SU-DHL-6 (cell line): ENCODE measurements around the gene KLHL25.

Experiments used
- H2AFZ ChIP-seq: fragments of 200-600 bp; sonication (generic); 2 replicates; pipeline ENCODE4 v1.6.1; 2014; ENCODE audit warnings: low read depth, mild to moderate bottlenecking, moderate library complexity, mixed read lengths, antibody characterized with exemption, low read length; ENCODE audit not compliant: severe bottlenecking
- H3F3A ChIP-seq: fragments of 200-600 bp; shearing (Covaris generic); 2 replicates; pipeline ENCODE4 v1.6.0; 2016; ENCODE audit warnings: antibody characterized with exemption, mild to moderate bottlenecking; ENCODE audit not compliant: insufficient read depth
- H3K27ac ChIP-seq: fragments of 200-600 bp; sonication (generic); 2 replicates; pipeline ENCODE4 v1.5.1; 2016; ENCODE audit warnings: low read depth, mild to moderate bottlenecking, low read length, moderate library complexity, mixed read lengths
- H3K27me3 ChIP-seq: fragments of 200-600 bp; sonication (generic), shearing (Covaris generic); 2 replicates; pipeline ENCODE4 v1.6.0; 2014; ENCODE audit warnings: mild to moderate bottlenecking, low read length
- H3K36me3 ChIP-seq: fragments of 200-600 bp; sonication (generic); 2 replicates; pipeline ENCODE4 v1.6.1; 2014; ENCODE audit warnings: mild to moderate bottlenecking, low read length, mixed read lengths
- H3K4me2 ChIP-seq: fragments of 300-600, 200-600 bp; shearing (Covaris generic), sonication (generic); 2 replicates; pipeline ENCODE4 v1.6.0; 2014; ENCODE audit warnings: low read length, low read depth, mild to moderate bottlenecking; ENCODE audit not compliant: poor library complexity, severe bottlenecking
- H3K4me3 ChIP-seq: fragments of 200-600 bp; sonication (generic); 2 replicates; pipeline ENCODE4 v1.5.1; 2014; ENCODE audit warnings: antibody characterized with exemption, low read length, mild to moderate bottlenecking, mixed read lengths; ENCODE audit not compliant: insufficient read depth, poor library complexity, severe bottlenecking
- H3K79me2 ChIP-seq: fragments of 200-600 bp; sonication (generic); 2 replicates; pipeline ENCODE4 v1.6.1; 2014; ENCODE audit warnings: mild to moderate bottlenecking, low read length, moderate library complexity; ENCODE audit not compliant: insufficient read depth
- H3K9ac ChIP-seq: fragments of 200-600 bp; sonication (generic); 2 replicates; pipeline ENCODE4 v1.7.0; 2014; ENCODE audit warnings: mild to moderate bottlenecking, low read length
- H3K9me2 ChIP-seq: fragments of 200-600 bp; sonication (generic); replicated peaks from 2 replicates; pipeline ENCODE4 v1.6.1; 2014; ENCODE audit warnings: low read length; ENCODE audit not compliant: insufficient read depth
- H3K9me3 ChIP-seq: fragments of 200-600 bp; sonication (generic); 2 replicates; pipeline ENCODE4 v1.6.1; 2014; ENCODE audit warnings: low read length, mixed read lengths; ENCODE audit not compliant: insufficient read depth
- H4K20me1 ChIP-seq: fragments of 200-600 bp; sonication (generic); 2 replicates; pipeline ENCODE4 v1.6.1; 2014; ENCODE audit warnings: low read depth, mild to moderate bottlenecking, antibody characterized with exemption, low read length, moderate library complexity, mixed read lengths
- EZH2phosphoT487 ChIP-seq: fragments of 200-600 bp; sonication (generic), shearing (Covaris generic); conservative IDR thresholded peaks from 2 replicates; pipeline ENCODE4 v1.6.1; 2018; ENCODE audit warnings: mild to moderate bottlenecking, antibody characterized with exemption, low read length, moderate library complexity, mixed read lengths
- TF ChIP-seq, protein P1 (sequence below): fragments of 200-600 bp; sonication (generic); IDR thresholded peaks from one replicate; pipeline ENCODE4 v1.5.1; 2017; ENCODE audit warnings: antibody characterized with exemption, mild to moderate bottlenecking, low read length, moderate library complexity; ENCODE audit not compliant: insufficient read depth, poor library complexity, severe bottlenecking

The KLHL25 gene

DNA sequence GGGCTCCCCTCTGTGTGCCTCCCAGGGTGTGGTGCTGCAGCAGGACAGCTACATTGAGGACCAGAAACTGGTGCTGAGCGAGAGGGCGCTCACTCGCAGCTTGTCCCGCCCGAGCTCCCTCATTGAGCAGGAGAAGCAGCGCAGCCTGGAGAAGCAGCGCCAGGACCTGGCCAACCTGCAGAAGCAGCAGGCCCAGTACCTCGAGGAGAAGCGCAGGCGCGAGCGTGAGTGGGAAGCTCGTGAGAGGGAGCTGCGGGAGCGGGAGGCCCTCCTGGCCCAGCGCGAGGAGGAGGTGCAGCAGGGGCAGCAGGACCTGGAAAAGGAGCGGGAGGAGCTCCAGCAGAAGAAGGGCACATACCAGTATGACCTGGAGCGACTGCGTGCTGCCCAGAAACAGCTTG lies 53.7 kb downstream of the KLHL25 start:
- no peak overlapping the region for H3K9ac ChIP-seq
- peaks cover 10% of the 10 kb centered on the region; the same call in 1 of the 2 replicates for H3F3A ChIP-seq
- H3K9me3 ChIP-seq = no peaks in the 10 kb centered on the region
- no peak overlapping the region for H2AFZ ChIP-seq
- no peaks in the 10 kb centered on the region for H3K9me2 ChIP-seq
- TF ChIP-seq, protein P1, sequence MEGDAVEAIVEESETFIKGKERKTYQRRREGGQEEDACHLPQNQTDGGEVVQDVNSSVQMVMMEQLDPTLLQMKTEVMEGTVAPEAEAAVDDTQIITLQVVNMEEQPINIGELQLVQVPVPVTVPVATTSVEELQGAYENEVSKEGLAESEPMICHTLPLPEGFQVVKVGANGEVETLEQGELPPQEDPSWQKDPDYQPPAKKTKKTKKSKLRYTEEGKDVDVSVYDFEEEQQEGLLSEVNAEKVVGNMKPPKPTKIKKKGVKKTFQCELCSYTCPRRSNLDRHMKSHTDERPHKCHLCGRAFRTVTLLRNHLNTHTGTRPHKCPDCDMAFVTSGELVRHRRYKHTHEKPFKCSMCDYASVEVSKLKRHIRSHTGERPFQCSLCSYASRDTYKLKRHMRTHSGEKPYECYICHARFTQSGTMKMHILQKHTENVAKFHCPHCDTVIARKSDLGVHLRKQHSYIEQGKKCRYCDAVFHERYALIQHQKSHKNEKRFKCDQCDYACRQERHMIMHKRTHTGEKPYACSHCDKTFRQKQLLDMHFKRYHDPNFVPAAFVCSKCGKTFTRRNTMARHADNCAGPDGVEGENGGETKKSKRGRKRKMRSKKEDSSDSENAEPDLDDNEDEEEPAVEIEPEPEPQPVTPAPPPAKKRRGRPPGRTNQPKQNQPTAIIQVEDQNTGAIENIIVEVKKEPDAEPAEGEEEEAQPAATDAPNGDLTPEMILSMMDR = no peak
- TF ChIP-seq EZH2phosphoT487 = no peak
- H3K4me2 ChIP-seq = no peak overlapping the region
- H3K27me3 ChIP-seq = no peaks in the 10 kb centered on the region
- H3K4me3 ChIP-seq = no peak overlapping the region
- no peaks in the 10 kb centered on the region; the same call in 1 of the 2 replicates for H4K20me1 ChIP-seq
- no peaks in the 10 kb centered on the region for H3K79me2 ChIP-seq
- H3K36me3 ChIP-seq = peaks cover 58% of the 10 kb centered on the region
- H3K27ac ChIP-seq = no peak overlapping the region

DNA sequence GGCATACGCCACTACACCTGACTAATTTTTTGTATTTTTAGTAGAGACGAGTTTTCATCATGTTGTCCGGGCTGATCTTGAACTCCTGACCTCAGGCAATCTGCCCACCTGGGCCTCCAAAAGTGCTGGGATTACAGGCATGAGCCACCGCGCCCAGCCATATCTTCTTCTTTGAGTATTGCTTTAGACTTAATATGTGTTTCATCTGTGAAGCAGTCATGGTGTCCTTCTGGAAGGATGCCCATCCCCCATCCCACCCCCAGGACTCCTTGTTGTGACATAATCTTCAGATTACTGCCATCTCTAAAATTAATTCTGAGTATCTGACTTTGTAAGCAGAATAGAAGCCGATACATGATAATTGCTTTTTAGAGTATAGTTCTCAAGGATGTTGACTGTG lies 57.7 kb downstream of the KLHL25 start:
- Histone ChIP-seq H3F3A (peaks cover 10% of the 10 kb centered on the region; the same call in 1 of the 2 replicates), H3K9me2 (no peaks in the 10 kb centered on the region), H3K9ac (no peak overlapping the region), H3K36me3 (peaks cover 60% of the 10 kb centered on the region), H3K9me3 (no peaks in the 10 kb centered on the region), H3K79me2 (no peaks in the 10 kb centered on the region), H3K4me2 (no peak overlapping the region), H3K4me3 (no peak overlapping the region), H3K27ac (no peak overlapping the region), H4K20me1 (no peaks in the 10 kb centered on the region), H2AFZ (no peak overlapping the region), H3K27me3 (no peaks in the 10 kb centered on the region)
- TF ChIP-seq EZH2phosphoT487 = no peak
- TF ChIP-seq, protein P1 = no peak

DNA sequence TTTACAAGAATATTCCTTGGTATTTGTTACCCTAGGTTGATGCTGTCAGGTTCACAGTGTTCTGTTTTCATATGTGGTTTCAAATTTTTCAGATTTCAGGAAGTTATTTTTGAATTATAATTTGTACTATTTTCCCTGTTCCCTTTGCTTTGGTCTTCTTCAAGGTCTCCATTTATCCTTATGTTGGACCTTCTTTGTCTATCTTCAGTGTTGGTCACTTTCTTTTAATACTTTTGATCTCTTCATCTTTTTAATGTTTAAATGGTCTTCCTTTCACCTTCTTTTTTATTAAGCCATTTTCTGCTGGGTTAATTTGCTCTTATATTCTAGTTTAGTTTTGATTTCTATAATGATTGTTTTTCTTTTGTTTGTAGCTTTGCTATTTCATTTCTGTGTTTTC lies 61.3 kb downstream of the KLHL25 start:
- peaks cover 8% of the 10 kb centered on the region; the same call in 1 of the 2 replicates for H3F3A ChIP-seq
- H3K4me3 ChIP-seq = no peak overlapping the region
- no peaks in the 10 kb centered on the region for H3K27me3 ChIP-seq
- no peaks in the 10 kb centered on the region for H4K20me1 ChIP-seq
- H2AFZ ChIP-seq = no peak overlapping the region
- no peaks in the 10 kb centered on the region for H3K9me3 ChIP-seq
- peaks cover 60% of the 10 kb centered on the region for H3K36me3 ChIP-seq
- no peak overlapping the region for H3K27ac ChIP-seq
- H3K9me2 ChIP-seq = no peaks in the 10 kb centered on the region
- TF ChIP-seq EZH2phosphoT487 = no peak
- TF ChIP-seq, protein P1 = no peak
- H3K79me2 ChIP-seq = no peaks in the 10 kb centered on the region
- H3K9ac ChIP-seq = no peak overlapping the region
- no peak overlapping the region for H3K4me2 ChIP-seq
